Ovary (tissue), 9 donors: ENCODE results near the gene MAD1L1. TPM values are rescaled to one million over a fixed set of nuclear protein-coding genes. Genes with fewer than 3 reads are reported as not detected.

Source experiments
- DNase-seq, 5 donors: peaks; one replicate each; pipeline ENCODE4 v3.0.0-alpha.2; 2019 to 2020
- H3K27ac ChIP-seq, 2 donors: fragments of 200-600 bp; one replicate each; pipeline versions ENCODE4 v1.5.1 to v1.8.0; 2019 to 2022
- H3K27me3 ChIP-seq: fragments of 200-600 bp; one replicate; pipeline ENCODE4 v1.8.0; 2022
- H3K36me3 ChIP-seq: fragments of 200-600 bp; sonication (generic); one replicate; pipeline ENCODE4 v1.5.1; 2019
- H3K4me1 ChIP-seq: one replicate; pipeline ENCODE4 v1.8.1; 2013; ENCODE audit warnings: mild to moderate bottlenecking, moderate library complexity; ENCODE audit not compliant: insufficient read depth
- H3K4me3 ChIP-seq: fragments of 200-600 bp; sonication (generic); one replicate; pipeline ENCODE4 v1.5.1; 2017
- H3K9me3 ChIP-seq, 2 donors: fragments of 200-600 bp in 1 of 2; sonication (generic) in 1 of 2; one replicate each; pipeline versions ENCODE4 v1.5.1 to v1.8.1; 2013 to 2019; ENCODE audit warnings: mild to moderate bottlenecking in 1 of 2, moderate library complexity in 1 of 2
- CTCF ChIP-seq, 3 donors: fragments of 450-650 bp in 2 of 3; fragments of 200-600 bp in 1 of 3; IDR thresholded peaks; one replicate each; pipeline versions ENCODE4 v1.5.1 to v1.8.0; 2016 to 2022; ENCODE audit warnings: antibody characterized with exemption in 3 of 3, mild to moderate bottlenecking in 1 of 3
- EP300 ChIP-seq: sonication (generic); formaldehyde crosslinking; IDR thresholded peaks from one replicate; pipeline ENCODE4 v1.6.1; 2017; ENCODE audit warnings: antibody characterized with exemption
- POLR2A ChIP-seq: fragments of 450-650 bp; IDR thresholded peaks from one replicate; pipeline ENCODE4 v1.6.1; 2017; ENCODE audit warnings: antibody characterized with exemption, mild to moderate bottlenecking, moderate library complexity
- WGBS, 3 donors: extraction: QIAGEN DNeasy Blood & Tissue Kit in 1 of 3; methylation state at CpG; one replicate each; pipeline versions ENCODE4 v1.1.5 to v1.1.7; 2013 to 2017; 5-methylcytosine and 5-hydroxymethylcytosine counted together
- intact Hi-C, 4 donors: fragments of 100-400 bp; cut with DNase I; formaldehyde crosslinking; loops; one replicate each; pipeline versions ENCODE4 v1.11.0 to v1.15.1; 2022 to 2023
- polyA plus RNA-seq, 2 donors: library from polyadenylated mRNA; stranded (reverse); fragments of 200-250 nt in 1 of 2; fragments of 350-450 nt in 1 of 2; fragmentation: Illumina TruSeq in 1 of 2; extraction: RNeasy Lipid Tissue Mini Kit (QIAGEN cat#74804) in 1 of 2; gene quantifications; one replicate each; pipeline ENCODE4 v1.2.3, GENCODE V29; 2013 to 2014
- total RNA-seq, 7 donors: library from RNA; depleted of rRNA in 2 of 7; stranded (reverse); fragments of >200 nt in 2 of 7; fragmentation: NEBNext Ultra II Directional in 3 of 7; extraction: Animal tissue kit (Norgen Biotek cat#: 25700) in 3 of 7; gene quantifications; one replicate each; pipeline versions ENCODE4 v1.1.0 to v1.2.4, GENCODE V29; 2016 to 2023
- donor health status: DM: no; HTN: no; CAD: no; lungs with moderate emphysema.
- donor health status: DM: no; HTN: no; CAD: no.
- donor health status: Bipolar disorder and iron deficiency.
- donor health status: DM: yes; HTN: yes; CAD: no.
- donor health status: DM: no; HTN: no; CAD: no.
- donor health status: DM: yes; HTN: yes; CAD: no.

The MAD1L1 gene
- total and polyA plus RNA-seq, 9 donors: 5.9 to 36.6 (median 22.8) TPM

GRCh38 chr7:2053395-2053794 is 179.3 kb downstream of the MAD1L1 start:
- H3K4me1 ChIP-seq: no peaks in the 10 kb centered on the region
- no peak overlapping the region for H3K27ac ChIP-seq
- no peaks in the 10 kb centered on the region for H3K9me3 ChIP-seq
- WGBS, 3 donors: 94 to 96% (median 94%) methylated on average over 13 of the region's 13 CpGs
- H3K4me3 ChIP-seq: no peak overlapping the region
- H3K36me3 ChIP-seq: no peaks in the 10 kb centered on the region
- intact Hi-C loops: no loop called here
- TF ChIP-seq POLR2A (no peak), EP300 (no peak), CTCF (IDR thresholded peaks at IDR 0.05) (no peak)
- H3K27me3 ChIP-seq: no peaks in the 10 kb centered on the region
- DNase-seq: no peak

GRCh38 chr7:2052657-2053048 is 180.1 kb downstream of the MAD1L1 start:
- H3K4me1 ChIP-seq: no peaks in the 10 kb centered on the region
- H3K27me3 ChIP-seq: no peaks in the 10 kb centered on the region
- 76 to 85% (median 79%) methylated on average over 13 of the region's 13 CpGs for WGBS, 3 donors
- no peak for DNase-seq
- H3K9me3 ChIP-seq: no peaks in the 10 kb centered on the region
- H3K27ac ChIP-seq: no peak overlapping the region
- intact Hi-C loops: no loop called here
- TF ChIP-seq POLR2A: no peak
- no peak for TF ChIP-seq EP300
- no peak for TF ChIP-seq CTCF (IDR thresholded peaks at IDR 0.05)
- no peak overlapping the region for H3K4me3 ChIP-seq
- H3K36me3 ChIP-seq: no peaks in the 10 kb centered on the region

GRCh38 chr7:2051707-2052656 is 180.8 kb downstream of the MAD1L1 start:
- H3K27me3 ChIP-seq: no peaks in the 10 kb centered on the region
- intact Hi-C loops: no loop called here
- no peak overlapping the region for H3K4me3 ChIP-seq
- H3K9me3 ChIP-seq: no peaks in the 10 kb centered on the region
- no peak for DNase-seq
- 89 to 93% (median 93%) methylated on average over 30 of the region's 30 CpGs for WGBS, 3 donors
- H3K36me3 ChIP-seq: no peaks in the 10 kb centered on the region
- no peak for TF ChIP-seq POLR2A
- no peak for TF ChIP-seq CTCF (IDR thresholded peaks at IDR 0.05)
- TF ChIP-seq EP300: no peak
- H3K27ac ChIP-seq: no peak overlapping the region
- H3K4me1 ChIP-seq: no peaks in the 10 kb centered on the region

GRCh38 chr7:2050511-2050866 is 182.3 kb downstream of the MAD1L1 start:
- no peak overlapping the region for H3K27ac ChIP-seq
- no peak for TF ChIP-seq POLR2A
- no peak for TF ChIP-seq EP300
- no peak for TF ChIP-seq CTCF (IDR thresholded peaks at IDR 0.05)
- intact Hi-C loops: no loop called here
- no peaks in the 10 kb centered on the region for H3K27me3 ChIP-seq
- DNase-seq: no peak
- no peaks in the 10 kb centered on the region for H3K36me3 ChIP-seq
- WGBS, 3 donors: 81 to 90% (median 85%) methylated on average over 6 to 7 of the region's 7 CpGs
- no peaks in the 10 kb centered on the region for H3K9me3 ChIP-seq
- H3K4me3 ChIP-seq: no peak overlapping the region
- H3K4me1 ChIP-seq: no peaks in the 10 kb centered on the region
